Spleen (tissue), 11 donors: ENCODE data around the gene CTSZ. TPM values are rescaled to one million over a fixed set of nuclear protein-coding genes. Genes with fewer than 3 reads are reported as not detected.

Experiments used
- DNase-seq: peaks from one replicate; pipeline ENCODE4 v3.0.0-alpha.2; 2020
- H3K27ac ChIP-seq, 8 donors: fragments of 200-600 bp; sonication (generic) in 7 of 8; 1 replicate in 4 of 8; 2 replicates in 4 of 8; pipeline versions ENCODE4 v1.5.0 to v1.8.0; 2016 to 2021; ENCODE audit warnings: inconsistent platforms in 4 of 8, mild to moderate bottlenecking in 4 of 8, moderate library complexity in 1 of 8
- H3K27me3 ChIP-seq, 7 donors: fragments of 200-600 bp; sonication (generic) in 6 of 7; replicated peaks in 1 of 7; 1 replicate in 4 of 7; 2 replicates in 3 of 7; pipeline versions ENCODE4 v1.5.0 to v1.8.0; 2016 to 2021; ENCODE audit warnings: inconsistent platforms in 3 of 7, mild to moderate bottlenecking in 1 of 7
- H3K36me3 ChIP-seq, 6 donors: fragments of 200-600 bp; sonication (generic) in 5 of 6; 1 replicate in 4 of 6; 2 replicates in 2 of 6; pipeline versions ENCODE4 v1.5.0 to v1.8.0; 2016 to 2021; ENCODE audit warnings: inconsistent platforms in 2 of 6
- H3K4me1 ChIP-seq, 6 donors: fragments of 200-600 bp; sonication (generic) in 5 of 6; 1 replicate in 3 of 6; 2 replicates in 3 of 6; pipeline versions ENCODE4 v1.5.0 to v1.8.0; 2016 to 2021; ENCODE audit warnings: inconsistent platforms in 3 of 6
- H3K4me3 ChIP-seq, 8 donors: fragments of 200-600 bp; sonication (generic) in 7 of 8; 1 replicate in 4 of 8; 2 replicates in 4 of 8; pipeline versions ENCODE4 v1.5.0 to v1.8.0; 2016 to 2021; ENCODE audit warnings: inconsistent platforms in 4 of 8, mild to moderate bottlenecking in 4 of 8, moderate library complexity in 2 of 8
- H3K9me3 ChIP-seq, 8 donors: fragments of 200-600 bp; sonication (generic) in 7 of 8; 1 replicate in 4 of 8; 2 replicates in 4 of 8; pipeline versions ENCODE4 v1.5.0 to v1.8.0; 2016 to 2021; ENCODE audit warnings: inconsistent platforms in 4 of 8
- POLR2A ChIP-seq, 3 donors: fragments of 450-650 bp; IDR thresholded peaks; one replicate each; pipeline ENCODE4 v1.5.1; 2017; ENCODE audit warnings: antibody characterized with exemption in 3 of 3, mild to moderate bottlenecking in 1 of 3
- POLR2AphosphoS5 ChIP-seq, 3 donors: sonication (generic); formaldehyde crosslinking; IDR thresholded peaks; one replicate each; pipeline ENCODE4 v1.5.1; 2017; ENCODE audit warnings: antibody characterized with exemption in 3 of 3
- WGBS, 5 donors: extraction: QIAGEN DNeasy Blood & Tissue Kit in 3 of 5; methylation state at CpG; one replicate each; pipeline versions ENCODE4 v1.1.5 to v1.1.7; 2013 to 2018; 5-methylcytosine and 5-hydroxymethylcytosine counted together
- intact Hi-C: fragments of 100-400 bp; cut with DNase I; formaldehyde crosslinking; loops from one replicate; pipeline ENCODE4 v1.15.0; 2023; ENCODE audit warnings: low total_unique reads
- polyA plus RNA-seq, 3 donors: library from polyadenylated mRNA; stranded (reverse); fragments of 200-250 nt; gene quantifications; one replicate each; pipeline ENCODE4 v1.2.1, GENCODE V29; 2013
- total RNA-seq, 7 donors: library from RNA; depleted of rRNA in 3 of 7; stranded (reverse); fragments of >200 nt in 3 of 7; fragmentation: NEBNext Ultra II Directional in 4 of 7; extraction: Animal tissue kit (Norgen Biotek cat#: 25700) in 4 of 7; gene quantifications; one replicate each; pipeline versions ENCODE4 v1.1.0 to v1.2.1, GENCODE V29; 2016 to 2021
- TF ChIP-seq, protein P1 (sequence below), 11 experiments: fragments of 200-600 bp in 7 of 11; fragments of 450-650 bp in 4 of 11; sonication (generic) in 4 of 11; IDR thresholded peaks in 8 of 11; conservative IDR thresholded peaks in 3 of 11; 1 replicate in 7 of 11; 2 replicates in 4 of 11; pipeline versions ENCODE4 v1.4.0 to v1.8.0; 2016 to 2021; ENCODE audit warnings: antibody characterized with exemption in 11 of 11, inconsistent platforms in 4 of 11, mild to moderate bottlenecking in 1 of 11
- donor health status: healthy with polysubstance abuse.
- donor health status: DM: no; HTN: no; CAD: no; lungs with moderate emphysema.
- donor health status: DM: no; HTN: no; CAD: no.
- donor health status: Bipolar disorder and iron deficiency.
- donor health status: healthy.
- donor health status: DM: no; HTN: no; CAD: no.
- donor health status: DM: yes; HTN: yes; CAD: no.

CTSZ gene
- total and polyA plus RNA-seq, 10 donors = 198 to 286 (median 230) TPM

DNA sequence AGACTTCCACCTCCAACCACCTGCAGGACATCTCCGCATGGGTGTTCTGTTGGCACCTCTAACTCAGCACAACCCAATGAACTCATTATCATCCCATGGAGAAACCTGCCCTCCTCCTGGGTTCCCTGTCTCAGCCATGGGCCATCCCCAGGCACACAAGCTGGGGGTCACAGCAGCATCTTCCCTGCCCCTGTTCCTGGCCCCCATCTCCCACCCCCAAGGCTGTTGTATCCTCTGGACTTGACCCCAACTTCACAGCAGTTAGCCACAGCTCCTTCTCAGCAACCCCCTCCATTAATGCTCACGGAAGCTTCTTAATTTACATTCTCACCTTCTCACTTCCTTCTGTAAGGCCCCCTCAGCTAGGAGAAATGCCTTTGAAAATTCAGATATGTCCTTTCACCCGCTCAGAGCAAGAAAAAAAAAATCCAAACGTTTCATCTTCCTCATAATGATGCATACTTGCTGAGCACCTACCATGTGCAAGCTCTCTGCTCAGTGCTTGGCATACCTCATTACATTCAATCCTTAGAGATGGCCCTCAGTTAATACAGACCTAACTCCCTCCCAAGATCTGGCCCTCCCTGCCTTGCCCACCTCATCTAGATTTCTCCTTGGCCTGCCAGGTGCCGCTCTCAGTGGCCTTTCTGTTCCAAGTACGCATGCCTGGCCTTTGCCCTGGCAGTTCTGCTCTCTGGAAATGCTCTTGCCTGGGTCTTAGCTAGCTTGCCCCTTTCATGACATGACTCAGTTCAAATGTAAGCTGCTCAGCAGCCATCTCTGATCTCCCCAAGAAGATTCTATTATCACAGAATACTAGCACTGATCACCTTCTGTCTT, 28.5 kb downstream of the CTSZ start:
- Histone ChIP-seq H3K27ac (no peak overlapping the region), H3K36me3 (no peaks in the 10 kb centered on the region), H3K9me3 (peaks cover 4 to 31% (median 21%) of the 10 kb centered on the region in 8 donors), H3K4me1 (peaks cover 12 to 40% (median 24%) of the 10 kb centered on the region in 6 donors), H3K27me3 (no peaks in the 10 kb centered on the region), H3K4me3 (no peak overlapping the region)
- DNase-seq = no peak
- WGBS, 5 donors = 71 to 78% (median 76%) methylated on average over 6 of the region's 6 CpGs
- intact Hi-C loops = loop anchor here (10.0 kb wide), 1 partner anchor 74 kb away; no protein-coding TSS in a partner anchor
- no peak for TF ChIP-seq POLR2A (IDR thresholded peaks at IDR 0.05)
- no peak for TF ChIP-seq POLR2AphosphoS5 (IDR thresholded peaks at IDR 0.05)
- TF ChIP-seq, protein P1, sequence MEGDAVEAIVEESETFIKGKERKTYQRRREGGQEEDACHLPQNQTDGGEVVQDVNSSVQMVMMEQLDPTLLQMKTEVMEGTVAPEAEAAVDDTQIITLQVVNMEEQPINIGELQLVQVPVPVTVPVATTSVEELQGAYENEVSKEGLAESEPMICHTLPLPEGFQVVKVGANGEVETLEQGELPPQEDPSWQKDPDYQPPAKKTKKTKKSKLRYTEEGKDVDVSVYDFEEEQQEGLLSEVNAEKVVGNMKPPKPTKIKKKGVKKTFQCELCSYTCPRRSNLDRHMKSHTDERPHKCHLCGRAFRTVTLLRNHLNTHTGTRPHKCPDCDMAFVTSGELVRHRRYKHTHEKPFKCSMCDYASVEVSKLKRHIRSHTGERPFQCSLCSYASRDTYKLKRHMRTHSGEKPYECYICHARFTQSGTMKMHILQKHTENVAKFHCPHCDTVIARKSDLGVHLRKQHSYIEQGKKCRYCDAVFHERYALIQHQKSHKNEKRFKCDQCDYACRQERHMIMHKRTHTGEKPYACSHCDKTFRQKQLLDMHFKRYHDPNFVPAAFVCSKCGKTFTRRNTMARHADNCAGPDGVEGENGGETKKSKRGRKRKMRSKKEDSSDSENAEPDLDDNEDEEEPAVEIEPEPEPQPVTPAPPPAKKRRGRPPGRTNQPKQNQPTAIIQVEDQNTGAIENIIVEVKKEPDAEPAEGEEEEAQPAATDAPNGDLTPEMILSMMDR (IDR thresholded peaks at IDR 0.05 in 8 of 11, conservative IDR thresholded peaks at IDR 0.05 in 3 of 11) = no peak

DNA sequence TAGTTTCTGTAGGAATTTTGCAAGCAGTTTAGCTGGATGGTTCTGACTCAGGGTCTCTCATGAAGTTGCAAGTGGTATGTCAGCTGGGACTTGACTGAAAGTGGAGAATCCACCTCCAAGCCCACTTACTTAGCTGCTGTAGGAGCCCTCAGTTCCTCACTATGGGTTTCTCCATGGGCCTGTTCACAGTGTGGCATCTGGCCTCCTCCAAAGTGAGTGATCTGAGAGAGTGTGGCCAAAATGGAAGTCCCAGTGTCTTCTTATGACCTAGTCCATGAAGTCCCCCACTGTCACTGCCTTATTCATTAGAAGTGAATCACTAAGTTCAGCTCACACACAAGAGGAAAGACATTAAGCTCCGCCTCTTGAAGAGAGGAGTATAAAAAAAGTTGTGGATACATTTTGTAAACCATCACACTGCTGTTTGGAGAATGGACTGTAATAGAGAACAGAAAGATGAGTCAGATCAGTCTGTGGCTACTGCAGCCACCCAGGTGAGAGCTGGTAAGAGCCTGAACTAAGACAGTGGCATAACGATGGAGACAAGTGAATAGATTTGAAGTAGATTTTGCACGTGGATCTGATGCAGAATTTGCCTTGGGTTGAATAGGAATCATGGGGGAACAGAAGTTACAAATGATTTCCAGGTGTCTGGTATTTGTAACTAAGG, 30.9 kb downstream of the CTSZ start:
- TF ChIP-seq, protein P1 (IDR thresholded peaks at IDR 0.05 in 8 of 11, conservative IDR thresholded peaks at IDR 0.05 in 3 of 11) = no peak
- no peaks in the 10 kb centered on the region for H3K36me3 ChIP-seq
- no peak for DNase-seq
- H3K27me3 ChIP-seq = no peaks in the 10 kb centered on the region
- H3K4me3 ChIP-seq = no peak overlapping the region
- H3K4me1 ChIP-seq = peaks cover 0 to 20% (median 5%) of the 10 kb centered on the region in 6 donors
- peaks cover 4 to 31% (median 21%) of the 10 kb centered on the region in 8 donors for H3K9me3 ChIP-seq
- WGBS, 5 donors = 82 to 92% (median 90%) methylated on average over 3 of the region's 3 CpGs
- H3K27ac ChIP-seq = no peak overlapping the region
- intact Hi-C loops = loop anchor here (10.0 kb wide), 1 partner anchor 71 kb away; no protein-coding TSS in a partner anchor

DNA sequence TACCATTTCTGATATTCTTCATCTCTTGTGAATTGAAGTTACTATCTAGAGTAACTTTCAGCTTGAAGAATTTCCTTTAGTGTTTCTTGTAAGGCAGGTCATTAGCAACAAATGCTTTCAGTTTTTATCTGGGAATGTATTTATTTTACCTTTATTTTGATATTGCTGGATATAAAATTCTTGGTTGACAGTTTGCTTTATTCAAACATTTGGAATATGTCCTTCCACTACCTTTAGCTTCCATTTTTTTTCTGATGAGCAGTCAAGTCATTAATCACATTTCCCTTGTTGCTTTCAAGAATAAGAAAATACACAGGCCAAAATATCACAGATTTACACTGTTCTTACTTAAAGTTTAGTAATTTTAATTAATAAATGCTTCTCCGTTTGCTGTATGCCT, 31.7 kb downstream of the CTSZ start:
- Histone ChIP-seq H3K4me1 (peaks cover 0 to 16% (median under 1%) of the 10 kb centered on the region in 6 donors), H3K9me3 (peaks cover 4 to 31% (median 21%) of the 10 kb centered on the region in 8 donors), H3K27ac (no peak overlapping the region), H3K4me3 (no peak overlapping the region), H3K27me3 (no peaks in the 10 kb centered on the region), H3K36me3 (no peaks in the 10 kb centered on the region)
- no peak for DNase-seq
- intact Hi-C loops = loop anchor here (10.0 kb wide), 1 partner anchor 71 kb away; no protein-coding TSS in a partner anchor
- no peak for TF ChIP-seq POLR2A (IDR thresholded peaks at IDR 0.05)
- TF ChIP-seq, protein P1 (IDR thresholded peaks at IDR 0.05 in 8 of 11, conservative IDR thresholded peaks at IDR 0.05 in 3 of 11) = no peak
- no peak for TF ChIP-seq POLR2AphosphoS5 (IDR thresholded peaks at IDR 0.05)
- 88 to 100% (median 94%) methylated on average over 1 of the region's 1 CpG for WGBS, 5 donors

DNA sequence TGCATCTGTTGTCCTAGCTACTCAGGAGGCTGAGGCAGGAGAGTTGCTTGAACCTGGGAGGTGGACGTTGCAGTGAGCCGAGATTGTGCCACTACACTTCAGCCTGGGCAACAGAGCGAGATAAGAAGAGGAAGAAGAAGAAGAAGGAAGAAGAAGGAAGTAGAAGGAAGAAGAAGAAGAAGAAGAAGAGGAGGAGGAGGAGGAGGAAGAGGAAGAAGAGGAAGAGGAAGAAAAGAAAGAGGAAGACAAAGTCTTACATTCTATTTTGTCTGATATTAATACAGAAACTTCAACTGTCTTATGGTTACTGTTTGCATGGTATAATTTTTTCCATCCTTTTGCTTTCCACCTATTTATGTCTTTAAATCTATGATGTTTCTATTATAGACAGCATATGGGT, 33.2 kb downstream of the CTSZ start:
- H3K27me3 ChIP-seq = no peaks in the 10 kb centered on the region
- H3K9me3 ChIP-seq = peaks cover 4 to 38% (median 28%) of the 10 kb centered on the region in 8 donors
- 39 to 67% (median 44%) methylated on average over 3 of the region's 3 CpGs for WGBS, 5 donors
- intact Hi-C loops = loop anchor here (10.0 kb wide), 1 partner anchor 69 kb away; no protein-coding TSS in a partner anchor
- H3K4me1 ChIP-seq = peaks cover 0 to 23% (median 0%) of the 10 kb centered on the region in 6 donors
- DNase-seq = no peak
- no peaks in the 10 kb centered on the region for H3K36me3 ChIP-seq
- no peak overlapping the region for H3K27ac ChIP-seq
- H3K4me3 ChIP-seq = no peak overlapping the region
- no peak for TF ChIP-seq POLR2A (IDR thresholded peaks at IDR 0.05)
- TF ChIP-seq, protein P1 (IDR thresholded peaks at IDR 0.05 in 8 of 11, conservative IDR thresholded peaks at IDR 0.05 in 3 of 11) = no peak
